Measurements from ENCODE around the gene PIP4K2C.
"Not testable (repeated sequence)": the region's sequence is repeated elsewhere in the genome, so short reads cannot be mapped to it uniquely, and the experiment has no call there.

The PIP4K2C gene

DNA sequence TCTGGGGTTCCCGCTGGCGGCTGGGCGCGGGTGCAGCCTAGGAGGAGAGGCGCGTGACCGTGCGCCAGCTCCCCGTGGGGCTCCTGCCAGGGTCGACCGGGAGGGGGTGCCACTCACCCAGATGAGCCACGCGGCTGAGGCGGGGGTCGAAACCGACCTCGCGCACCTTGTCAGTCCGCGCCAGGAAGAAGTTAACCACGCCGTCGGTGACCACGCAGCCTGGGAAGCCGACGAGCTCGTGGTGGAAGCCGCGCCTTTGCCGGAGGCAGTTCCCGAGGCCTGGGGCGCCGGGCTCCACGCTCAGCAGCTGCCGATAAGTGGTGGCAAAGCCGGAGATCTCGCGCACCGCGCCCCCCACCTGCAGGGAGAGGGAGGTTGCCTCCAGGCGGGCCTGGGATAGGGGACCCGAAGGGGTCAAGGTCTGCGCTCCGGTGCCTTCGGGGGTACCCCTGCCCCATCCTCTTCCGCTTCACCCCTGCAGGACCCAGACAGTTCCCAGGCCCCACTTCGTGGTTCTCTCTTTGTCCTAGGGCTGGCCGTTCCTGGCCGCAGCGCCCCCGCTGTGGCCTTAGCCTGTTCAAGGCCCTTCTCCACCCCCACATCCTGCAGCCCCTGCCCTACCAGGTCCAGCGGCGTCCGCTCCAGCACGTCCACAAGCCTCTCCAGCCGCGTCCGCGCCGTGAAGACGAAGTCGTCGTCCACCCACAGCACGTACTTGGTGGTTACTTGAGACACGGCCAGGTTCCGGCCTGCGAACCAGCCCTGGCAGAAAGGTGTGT lies 36.7 kb downstream of the PIP4K2C start:
- Histone ChIP-seq H3K4me3 (ENCODE audit: insufficient read depth, low read depth, low read length, poor library complexity, severe bottlenecking) (no peak overlapping the region), H3K4me1 (ENCODE audit: control insufficient read depth, insufficient read depth, low read length, poor library complexity, severe bottlenecking) (peaks cover 18% of the 10 kb centered on the region), H3K9me3 (ENCODE audit: control insufficient read depth, low read length) (no peaks in the 10 kb centered on the region), H3K36me3 (ENCODE audit: control insufficient read depth, insufficient read depth, low read length) (no peaks in the 10 kb centered on the region), H3K27me3 (replicated peaks; ENCODE audit: control insufficient read depth, insufficient read depth, low read length, poor library complexity, severe bottlenecking) (peaks cover 83% of the 10 kb centered on the region), H3K27ac (ENCODE audit: insufficient read depth, low read length, poor library complexity, severe bottlenecking) (no peak overlapping the region)
- no peak for DNase-seq

DNA sequence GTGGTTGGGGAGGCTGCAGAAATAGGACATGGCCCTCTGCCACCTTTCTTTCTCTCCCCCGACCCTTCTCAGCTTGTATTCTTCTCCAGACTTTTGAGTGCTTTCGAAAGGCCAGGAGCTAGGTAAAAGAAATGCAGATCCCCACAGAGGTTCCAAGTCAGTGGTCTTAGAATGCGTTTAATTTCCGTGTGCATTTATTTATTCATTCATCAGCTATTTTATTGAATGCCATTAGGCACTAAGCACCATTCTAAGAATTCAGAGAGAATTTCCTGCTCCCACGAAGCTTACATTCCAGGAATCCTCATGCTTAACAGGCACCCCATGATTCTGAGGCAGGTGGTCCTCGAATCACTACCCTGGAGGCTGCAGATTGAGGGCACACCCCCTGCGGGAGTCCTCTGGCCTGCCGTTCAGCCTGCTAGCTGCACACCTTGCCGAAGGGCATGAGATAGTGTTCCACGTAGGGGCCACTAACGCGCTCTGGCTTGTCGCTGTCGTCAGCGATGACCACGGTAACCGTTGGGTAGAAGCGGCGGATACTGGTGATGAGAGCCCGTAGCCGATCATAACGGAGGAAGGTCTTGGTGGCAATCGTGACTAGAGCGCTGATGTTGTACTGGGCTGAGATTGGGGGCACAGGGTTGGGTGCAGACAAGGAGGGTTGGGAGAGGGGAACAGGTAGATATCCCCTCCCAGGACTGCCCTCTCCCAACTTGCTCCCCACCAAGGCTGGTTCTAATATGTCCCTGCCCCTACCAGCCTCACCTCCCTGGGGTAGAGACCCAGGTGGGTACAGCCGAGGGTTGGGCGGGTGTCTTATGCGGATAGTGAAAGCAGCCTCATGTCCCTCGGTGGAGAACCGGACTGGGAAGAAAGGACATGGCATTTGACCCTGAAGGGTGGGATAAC lies 37.5 kb downstream of the PIP4K2C start:
- no peaks in the 10 kb centered on the region for H3K9me3 ChIP-seq (ENCODE audit: control insufficient read depth, low read length)
- peaks cover 26% of the 10 kb centered on the region for H3K4me1 ChIP-seq (ENCODE audit: control insufficient read depth, insufficient read depth, low read length, poor library complexity, severe bottlenecking)
- no peaks in the 10 kb centered on the region for H3K36me3 ChIP-seq (ENCODE audit: control insufficient read depth, insufficient read depth, low read length)
- no peak overlapping the region for H3K4me3 ChIP-seq (ENCODE audit: insufficient read depth, low read depth, low read length, poor library complexity, severe bottlenecking)
- DNase-seq: no peak
- no peak overlapping the region for H3K27ac ChIP-seq (ENCODE audit: insufficient read depth, low read length, poor library complexity, severe bottlenecking)
- H3K27me3 ChIP-seq (replicated peaks; ENCODE audit: control insufficient read depth, insufficient read depth, low read length, poor library complexity, severe bottlenecking): peaks cover 82% of the 10 kb centered on the region

DNA sequence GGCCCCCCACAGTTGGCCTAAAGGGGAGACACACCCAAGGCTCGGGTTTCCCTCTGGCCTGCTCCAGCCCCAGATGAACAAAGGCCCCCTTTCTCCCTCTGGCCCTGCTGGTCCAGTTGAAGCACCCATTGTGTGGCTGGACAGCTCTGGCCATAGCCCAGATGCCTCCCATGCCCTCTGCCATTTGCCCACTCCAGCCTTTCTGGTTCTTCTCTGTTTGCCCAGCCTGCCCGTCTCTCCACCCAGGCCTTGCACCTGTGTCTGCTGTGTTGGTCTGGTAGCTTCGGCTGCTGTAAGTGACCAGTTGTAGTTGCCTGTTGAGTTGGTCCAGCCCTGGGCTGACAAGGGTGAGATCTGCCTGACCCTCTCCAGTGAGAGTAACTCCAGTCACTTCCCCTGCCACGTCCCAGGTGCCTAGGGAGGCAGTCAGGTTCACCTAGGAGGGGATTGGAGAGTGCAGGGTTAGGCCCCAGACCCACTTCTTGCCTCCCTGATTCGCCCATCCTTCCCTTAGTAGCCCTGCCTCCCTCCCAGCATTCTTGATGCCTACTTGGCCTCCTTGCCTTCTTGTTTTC lies 39.0 kb downstream of the PIP4K2C start:
- Histone ChIP-seq H3K27me3 (replicated peaks; ENCODE audit: control insufficient read depth, insufficient read depth, low read length, poor library complexity, severe bottlenecking) (peaks cover 74% of the 10 kb centered on the region), H3K27ac (ENCODE audit: insufficient read depth, low read length, poor library complexity, severe bottlenecking) (no peak overlapping the region), H3K4me1 (ENCODE audit: control insufficient read depth, insufficient read depth, low read length, poor library complexity, severe bottlenecking) (peaks cover 26% of the 10 kb centered on the region), H3K36me3 (ENCODE audit: control insufficient read depth, insufficient read depth, low read length) (no peaks in the 10 kb centered on the region), H3K9me3 (ENCODE audit: control insufficient read depth, low read length) (no peaks in the 10 kb centered on the region), H3K4me3 (ENCODE audit: insufficient read depth, low read depth, low read length, poor library complexity, severe bottlenecking) (no peak overlapping the region)
- no peak for DNase-seq

DNA sequence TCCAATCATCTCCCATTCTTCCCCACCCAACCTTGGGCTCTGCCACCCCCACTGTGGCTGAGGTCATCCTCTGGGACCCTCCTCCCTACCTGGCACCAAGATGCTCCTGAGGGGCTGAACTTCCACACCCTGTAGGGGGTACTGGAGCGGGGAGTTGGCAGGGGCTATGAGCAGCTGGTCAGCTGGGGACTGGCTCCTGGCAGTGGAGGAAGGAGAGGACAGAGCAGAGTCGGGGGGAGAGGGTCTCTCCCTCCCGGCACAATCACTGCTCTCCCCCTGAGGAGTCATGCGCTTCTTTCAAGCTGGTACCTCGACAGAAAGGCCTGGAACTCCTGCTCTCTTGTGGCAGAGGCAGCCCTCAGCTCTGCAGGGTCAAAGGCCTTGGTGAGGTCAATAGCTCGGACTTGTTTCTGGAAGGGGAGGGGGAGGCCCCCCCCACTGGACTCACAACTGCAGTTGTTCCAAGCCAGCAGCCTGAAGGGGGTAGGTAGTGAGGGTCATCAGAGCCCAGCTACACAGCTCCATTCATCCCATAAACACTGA lies 40.0 kb downstream of the PIP4K2C start:
- H3K36me3 ChIP-seq (ENCODE audit: control insufficient read depth, insufficient read depth, low read length): no peaks in the 10 kb centered on the region
- no peaks in the 10 kb centered on the region for H3K9me3 ChIP-seq (ENCODE audit: control insufficient read depth, low read length)
- H3K27me3 ChIP-seq (replicated peaks; ENCODE audit: control insufficient read depth, insufficient read depth, low read length, poor library complexity, severe bottlenecking): peaks cover 67% of the 10 kb centered on the region
- peaks cover 26% of the 10 kb centered on the region for H3K4me1 ChIP-seq (ENCODE audit: control insufficient read depth, insufficient read depth, low read length, poor library complexity, severe bottlenecking)
- H3K27ac ChIP-seq (ENCODE audit: insufficient read depth, low read length, poor library complexity, severe bottlenecking): no peak overlapping the region
- no peak for DNase-seq
- no peak overlapping the region for H3K4me3 ChIP-seq (ENCODE audit: insufficient read depth, low read depth, low read length, poor library complexity, severe bottlenecking)

DNA sequence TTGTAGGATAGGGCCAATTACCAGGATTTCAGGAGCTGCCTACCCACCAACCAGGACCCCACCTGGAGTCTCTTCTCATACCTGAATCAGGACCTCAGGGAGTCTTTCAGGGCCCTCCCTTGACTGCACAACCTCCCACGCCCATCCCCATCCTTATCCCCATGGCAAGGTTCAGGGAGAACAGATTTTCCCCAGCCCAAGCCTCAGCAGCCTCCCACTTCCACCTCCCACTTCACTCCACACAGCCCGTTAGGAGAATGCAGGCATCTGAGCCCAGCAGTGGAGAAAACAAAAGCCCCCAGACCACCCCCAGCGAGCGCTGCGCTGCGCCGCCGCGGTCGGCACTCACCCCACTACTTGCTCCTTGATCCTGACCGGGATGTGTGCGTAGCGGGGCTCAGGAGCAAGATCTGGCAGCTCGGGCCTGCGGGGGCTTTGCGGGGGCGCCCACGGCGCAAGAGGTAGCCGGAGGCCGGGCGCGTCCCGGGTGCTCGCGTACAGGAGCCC lies 40.6 kb downstream of the PIP4K2C start:
- H3K27me3 ChIP-seq (replicated peaks; ENCODE audit: control insufficient read depth, insufficient read depth, low read length, poor library complexity, severe bottlenecking): peaks cover 60% of the 10 kb centered on the region
- no peak for DNase-seq
- H3K4me3 ChIP-seq (ENCODE audit: insufficient read depth, low read depth, low read length, poor library complexity, severe bottlenecking): no peak overlapping the region
- H3K9me3 ChIP-seq (ENCODE audit: control insufficient read depth, low read length): no peaks in the 10 kb centered on the region
- no peaks in the 10 kb centered on the region for H3K36me3 ChIP-seq (ENCODE audit: control insufficient read depth, insufficient read depth, low read length)
- H3K27ac ChIP-seq (ENCODE audit: insufficient read depth, low read length, poor library complexity, severe bottlenecking): no peak overlapping the region
- peaks cover 26% of the 10 kb centered on the region for H3K4me1 ChIP-seq (ENCODE audit: control insufficient read depth, insufficient read depth, low read length, poor library complexity, severe bottlenecking)

DNA sequence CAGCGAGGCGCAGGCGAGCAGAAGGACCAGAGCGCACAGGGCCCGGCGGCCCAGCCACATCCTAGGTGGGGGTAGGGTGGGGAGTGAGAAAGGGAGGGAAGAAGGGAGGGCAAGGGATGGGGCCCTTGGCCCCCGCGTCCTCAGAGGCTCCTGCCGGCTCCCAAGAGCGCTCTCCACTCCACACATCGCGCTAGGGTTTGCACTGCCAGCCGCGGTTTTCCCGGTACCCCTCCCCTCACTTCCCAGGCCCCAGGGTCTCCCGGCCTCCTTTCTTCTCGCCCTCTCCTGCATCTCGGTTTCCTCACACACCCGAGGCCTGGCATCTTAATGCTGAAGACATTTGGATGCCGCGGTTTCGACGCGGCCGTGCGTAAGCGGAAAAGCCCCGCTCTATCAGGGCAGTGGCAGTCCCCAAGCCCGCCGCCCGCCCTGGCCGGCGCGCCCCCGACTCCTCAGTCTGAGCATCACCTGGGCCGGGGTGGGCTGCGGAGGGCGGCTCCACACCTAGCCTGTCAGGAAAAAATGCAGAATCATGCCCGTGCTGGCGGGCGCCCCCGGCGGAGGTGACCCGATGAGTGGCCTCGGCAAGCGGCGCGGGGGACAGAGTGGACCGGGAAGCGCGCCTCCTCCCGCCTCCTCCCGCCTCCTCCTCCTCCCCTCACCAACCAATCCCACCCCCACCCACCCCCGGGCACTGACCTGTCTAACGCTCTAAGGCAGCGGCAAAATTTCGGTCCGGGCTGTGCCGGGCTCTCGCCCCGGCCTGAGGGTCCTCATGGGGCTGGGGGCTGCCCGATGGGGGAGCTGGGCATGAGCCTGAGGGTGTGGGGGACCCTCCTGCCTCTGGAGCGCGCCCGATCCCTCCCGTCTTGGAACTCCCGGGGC lies 41.3 kb downstream of the PIP4K2C start:
- no peak for DNase-seq
- peaks cover 55% of the 10 kb centered on the region for H3K27me3 ChIP-seq (replicated peaks; ENCODE audit: control insufficient read depth, insufficient read depth, low read length, poor library complexity, severe bottlenecking)
- no peaks in the 10 kb centered on the region for H3K36me3 ChIP-seq (ENCODE audit: control insufficient read depth, insufficient read depth, low read length)
- peak overlapping the region; percentile 61 for H3K4me3 ChIP-seq (ENCODE audit: insufficient read depth, low read depth, low read length, poor library complexity, severe bottlenecking)
- H3K27ac ChIP-seq (ENCODE audit: insufficient read depth, low read length, poor library complexity, severe bottlenecking): no peak overlapping the region
- H3K4me1 ChIP-seq (ENCODE audit: control insufficient read depth, insufficient read depth, low read length, poor library complexity, severe bottlenecking): peaks cover 25% of the 10 kb centered on the region
- H3K9me3 ChIP-seq (ENCODE audit: control insufficient read depth, low read length): no peaks in the 10 kb centered on the region

DNA sequence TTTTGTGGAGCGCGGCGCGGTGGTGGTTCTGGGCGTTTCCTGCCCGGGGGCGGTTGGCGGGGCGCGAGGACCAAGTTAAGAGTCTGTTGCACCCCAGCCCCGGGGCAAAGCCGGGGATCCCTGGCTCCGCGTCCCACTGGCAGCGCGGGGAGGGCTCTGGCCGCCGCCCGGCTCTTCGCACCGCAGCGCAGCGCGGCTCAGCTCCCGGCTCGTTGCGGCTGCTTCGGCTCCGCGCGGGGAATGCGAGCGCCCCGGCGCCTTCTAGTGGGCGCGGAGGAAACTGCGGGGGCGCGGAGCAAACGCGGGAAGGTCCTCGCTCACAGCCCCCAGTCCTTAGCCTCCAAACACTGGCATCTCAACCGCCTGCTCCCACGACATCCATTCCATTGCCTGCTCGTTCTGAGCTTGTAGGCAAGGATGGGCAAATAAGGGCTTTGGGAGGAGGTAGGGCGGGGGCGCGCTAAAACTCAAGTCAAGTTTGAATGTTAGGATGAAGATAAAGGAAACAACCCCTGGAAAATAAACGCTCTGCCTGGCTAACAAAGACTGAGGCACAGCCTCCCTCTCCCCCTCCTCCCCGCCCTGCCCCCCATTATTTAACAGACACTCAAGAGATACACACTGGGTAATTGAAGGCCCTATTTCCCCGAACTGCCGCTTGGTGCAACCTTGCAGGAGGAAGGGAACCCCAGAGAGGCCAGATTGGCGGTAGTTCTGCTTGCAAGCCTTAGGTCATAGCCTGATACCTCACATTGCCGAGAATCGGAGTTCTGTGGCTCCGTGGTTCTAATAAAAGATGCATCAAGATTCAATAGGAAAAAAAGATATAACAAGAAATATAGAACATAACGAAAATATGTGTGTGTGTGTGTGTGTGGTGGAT lies 42.2 kb downstream of the PIP4K2C start, which contains the start of gene B4GALNT1:
TSS of gene B4GALNT1 (minus strand) at position 244 of the 883 bp plus-strand sequence. CDS start 1,069 bp downstream, outside the sequence.
- no peaks in the 10 kb centered on the region for H3K9me3 ChIP-seq (ENCODE audit: control insufficient read depth, low read length)
- peaks cover 47% of the 10 kb centered on the region for H3K27me3 ChIP-seq (replicated peaks; ENCODE audit: control insufficient read depth, insufficient read depth, low read length, poor library complexity, severe bottlenecking)
- peaks cover 18% of the 10 kb centered on the region for H3K4me1 ChIP-seq (ENCODE audit: control insufficient read depth, insufficient read depth, low read length, poor library complexity, severe bottlenecking)
- DNase-seq: peak in 1 of 3 donors; percentile 38
- H3K36me3 ChIP-seq (ENCODE audit: control insufficient read depth, insufficient read depth, low read length): no peaks in the 10 kb centered on the region
- H3K4me3 ChIP-seq (ENCODE audit: insufficient read depth, low read depth, low read length, poor library complexity, severe bottlenecking): peak within 1 kb of the TSS; percentile 61
- H3K27ac ChIP-seq (ENCODE audit: insufficient read depth, low read length, poor library complexity, severe bottlenecking): no peak within 1 kb of the TSS

DNA sequence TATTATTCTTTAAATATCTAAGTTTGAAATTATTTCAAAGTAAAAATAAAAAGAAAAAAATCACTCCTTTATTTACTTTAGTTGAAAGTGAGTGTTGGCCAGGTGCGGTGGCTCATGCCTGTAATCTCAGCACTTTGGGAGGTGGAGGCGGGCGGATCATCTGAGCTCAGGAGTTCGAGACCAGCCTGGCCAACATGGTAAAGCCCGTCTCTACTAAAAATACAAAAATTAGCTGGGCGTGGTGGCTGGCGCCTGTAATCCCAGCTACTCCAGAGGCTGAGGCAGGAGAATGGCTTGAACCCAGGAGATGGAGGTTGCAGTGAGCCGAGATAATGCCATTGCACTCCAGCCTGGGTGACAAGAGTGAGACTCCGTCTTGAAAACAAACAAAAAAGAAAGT lies 45.7 kb downstream of the PIP4K2C start:
- not testable (repeated sequence) for H3K4me3 ChIP-seq (ENCODE audit: insufficient read depth, low read depth, low read length, poor library complexity, severe bottlenecking); H3K36me3 ChIP-seq (ENCODE audit: control insufficient read depth, insufficient read depth, low read length); H3K9me3 ChIP-seq (ENCODE audit: control insufficient read depth, low read length); H3K27ac ChIP-seq (ENCODE audit: insufficient read depth, low read length, poor library complexity, severe bottlenecking); DNase-seq
- Histone ChIP-seq H3K4me1 (ENCODE audit: control insufficient read depth, insufficient read depth, low read length, poor library complexity, severe bottlenecking) (peaks cover 16% of the 10 kb centered on the region), H3K27me3 (replicated peaks; ENCODE audit: control insufficient read depth, insufficient read depth, low read length, poor library complexity, severe bottlenecking) (peaks cover 23% of the 10 kb centered on the region)

Data from effector memory CD4-positive, alpha-beta T cell (primary cell).